ENCODE results near the gene GCAT. TPM values are rescaled to one million over a fixed set of nuclear protein-coding genes. Genes with fewer than 3 reads are reported as not detected.

Gene GCAT
- total and polyA plus RNA-seq, 9 donors = 2.3 to 17.7 (median 9.9) TPM

- DNase-seq = peak in 3 of 5 donors; percentile 46 to 64 (median 61)
- Histone ChIP-seq H3K4me3 (peak overlapping the region; percentile 71), H3K4me1 (ENCODE audit: insufficient read depth) (peaks cover 9% of the 10 kb centered on the region), H3K9me3 (no peaks in the 10 kb centered on the region), H3K27ac (peak overlapping the region; percentile 40 to 61), H3K36me3 (no peaks in the 10 kb centered on the region), H3K27me3 (no peaks in the 10 kb centered on the region)
- TF ChIP-seq EP300 (IDR thresholded peaks at IDR 0.05) (no peak), CTCF (IDR thresholded peaks at IDR 0.05) (no peak), POLR2A (IDR thresholded peaks at IDR 0.05) (no peak)
- WGBS, 3 donors = 7 to 9% (median 8%) methylated on average over 17 to 29 of the region's 29 CpGs
- intact Hi-C loops (cut with DNase I) = loop anchor here in 1 of 4 donors (5.0 kb wide), 1 partner anchor 142 kb away; no protein-coding TSS in a partner anchor
Measured at GRCh38 chr22:37804352-37804880, 3.3 kb upstream of the GCAT start.

- TF ChIP-seq POLR2A (IDR thresholded peaks at IDR 0.05) (peak; percentile 76), EP300 (IDR thresholded peaks at IDR 0.05) (no peak), CTCF (IDR thresholded peaks at IDR 0.05) (peak in 1 of 3 donors; percentile 9)
- Histone ChIP-seq H3K4me3 (peak overlapping the region; percentile 71), H3K27me3 (no peaks in the 10 kb centered on the region), H3K36me3 (no peaks in the 10 kb centered on the region), H3K4me1 (ENCODE audit: insufficient read depth) (peaks cover 9% of the 10 kb centered on the region), H3K27ac (peak overlapping the region; percentile 40 to 61), H3K9me3 (no peaks in the 10 kb centered on the region)
- peak; percentile 82 to 94 (median 91) for DNase-seq
- WGBS, 3 donors = 3 to 5% (median 4%) methylated on average over 58 to 87 of the region's 87 CpGs
- intact Hi-C loops (cut with DNase I) = loop anchor here in 1 of 4 donors (5.0 kb wide), 1 partner anchor 143 kb away; no protein-coding TSS in a partner anchor
Measured at GRCh38 chr22:37804881-37805809, 2.6 kb upstream of the GCAT start.

GRCh38 chr22:37805810-37806277 is 1.9 kb upstream of the GCAT start:
- 42 to 60% (median 55%) methylated on average over 10 of the region's 10 CpGs for WGBS, 3 donors
- Histone ChIP-seq H3K4me3 (peak overlapping the region; percentile 71), H3K27ac (peak overlapping the region; percentile 40 to 61), H3K27me3 (no peaks in the 10 kb centered on the region), H3K4me1 (ENCODE audit: insufficient read depth) (peaks cover 9% of the 10 kb centered on the region), H3K9me3 (no peaks in the 10 kb centered on the region), H3K36me3 (no peaks in the 10 kb centered on the region)
- DNase-seq = no peak
- TF ChIP-seq POLR2A (IDR thresholded peaks at IDR 0.05) (no peak), EP300 (IDR thresholded peaks at IDR 0.05) (no peak), CTCF (IDR thresholded peaks at IDR 0.05) (no peak)
- intact Hi-C loops (cut with DNase I) = no loop called here

- intact Hi-C loops (cut with DNase I) = no loop called here
- Histone ChIP-seq H3K36me3 (no peaks in the 10 kb centered on the region), H3K27ac (peak overlapping the region in 1 of 2 donors; percentile 4), H3K4me3 (peak overlapping the region; percentile 71), H3K4me1 (ENCODE audit: insufficient read depth) (peaks cover 9% of the 10 kb centered on the region), H3K9me3 (no peaks in the 10 kb centered on the region), H3K27me3 (no peaks in the 10 kb centered on the region)
- DNase-seq = peak in 4 of 5 donors; percentile 39 to 62 (median 54)
- 3 to 4% (median 4%) methylated on average over 19 of the region's 19 CpGs for WGBS, 3 donors
- TF ChIP-seq POLR2A (IDR thresholded peaks at IDR 0.05) (no peak), CTCF (IDR thresholded peaks at IDR 0.05) (no peak), EP300 (IDR thresholded peaks at IDR 0.05) (no peak)
Measured at GRCh38 chr22:37806409-37807333, 1.1 kb upstream of the GCAT start.

All from ovary (tissue), 9 donors.